Mucosa of descending colon (tissue), 3 donors: Measurements from ENCODE around the gene NECAB2. TPM values are rescaled to one million over a fixed set of nuclear protein-coding genes. Genes with fewer than 3 reads are reported as not detected.

Experiments used
- ATAC-seq: fragments of 200-7000 bp; cut with Tn5 transposase; one replicate; pipeline ENCODE4 v1.9.1; 2020; ENCODE audit warnings: mild to moderate bottlenecking, moderate library complexity
- DNase-seq, 3 donors: peaks; one replicate each; pipeline ENCODE4 v3.0.0-alpha.2; 2020
- H3K36me3 ChIP-seq: fragments of 200-600 bp; one replicate; pipeline ENCODE4 v1.8.0; 2021; ENCODE audit warnings: low read depth, mild to moderate bottlenecking
- H3K4me1 ChIP-seq: fragments of 200-600 bp; one replicate; pipeline ENCODE4 v1.8.0; 2021; ENCODE audit warnings: low read depth, mild to moderate bottlenecking
- H3K4me3 ChIP-seq: fragments of 200-600 bp; one replicate; pipeline ENCODE4 v1.8.0; 2021; ENCODE audit warnings: mild to moderate bottlenecking
- H3K9me3 ChIP-seq: fragments of 200-600 bp; one replicate; pipeline ENCODE4 v1.8.0; 2021; ENCODE audit warnings: mild to moderate bottlenecking
- intact Hi-C, 2 donors: fragments of 100-400 bp; cut with DNase I in 1 of 2; cut with micrococcal nuclease in 1 of 2; formaldehyde crosslinking; loops; one replicate each; pipeline versions ENCODE4 v1.11.0 to v1.11.1; 2022; cut with DNase I, micrococcal nuclease
- total RNA-seq, 3 donors: library from RNA; stranded (reverse); fragmentation: NEBNext Ultra II Directional in 2 of 3; extraction: Animal tissue kit (Norgen Biotek cat#: 25700) in 2 of 3; gene quantifications; one replicate each; pipeline versions ENCODE4 v1.2.1 to v1.2.4, GENCODE V29; 2021 to 2023
- TF ChIP-seq, protein P1 (sequence below): fragments of 200-600 bp; IDR thresholded peaks from one replicate; pipeline ENCODE4 v1.8.0; 2022; ENCODE audit warnings: antibody characterized with exemption, mild to moderate bottlenecking
- donor health status: DM: no; HTN: no; CAD: no; lungs with moderate emphysema.
- donor health status: DM: no; HTN: no; CAD: no.
- donor health status: DM: no; HTN: yes; CAD: no.

The NECAB2 gene
- total RNA-seq, 3 donors from 2014 or later, result 0.55 to 2.0 (median 0.96) TPM

DNA sequence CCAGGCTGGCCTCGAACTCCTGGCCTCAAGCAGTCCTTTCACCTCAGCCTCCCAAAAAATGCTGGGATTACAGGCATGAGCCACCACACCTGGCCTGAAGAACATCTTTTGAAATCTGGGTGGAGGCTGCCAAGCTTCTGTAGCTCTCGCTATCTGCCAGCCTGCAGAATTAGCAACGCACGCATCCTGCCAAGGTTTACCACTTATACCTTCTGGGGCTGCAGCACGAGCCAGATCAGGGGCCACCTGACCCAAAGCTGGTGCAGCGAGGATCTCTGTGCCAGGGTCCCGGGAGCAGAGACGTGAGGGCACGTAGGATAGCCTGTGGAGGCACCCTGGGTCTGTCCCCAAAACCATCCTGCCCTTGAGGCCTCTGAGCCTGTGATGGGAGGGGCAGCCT, 52.3 kb downstream of the NECAB2 start:
- intact Hi-C loops, result no loop called here
- Histone ChIP-seq H3K36me3 (no peaks in the 10 kb centered on the region), H3K4me3 (no peak overlapping the region), H3K9me3 (no peaks in the 10 kb centered on the region), H3K4me1 (no peaks in the 10 kb centered on the region)
- ATAC-seq, result no peak
- TF ChIP-seq, protein P1, sequence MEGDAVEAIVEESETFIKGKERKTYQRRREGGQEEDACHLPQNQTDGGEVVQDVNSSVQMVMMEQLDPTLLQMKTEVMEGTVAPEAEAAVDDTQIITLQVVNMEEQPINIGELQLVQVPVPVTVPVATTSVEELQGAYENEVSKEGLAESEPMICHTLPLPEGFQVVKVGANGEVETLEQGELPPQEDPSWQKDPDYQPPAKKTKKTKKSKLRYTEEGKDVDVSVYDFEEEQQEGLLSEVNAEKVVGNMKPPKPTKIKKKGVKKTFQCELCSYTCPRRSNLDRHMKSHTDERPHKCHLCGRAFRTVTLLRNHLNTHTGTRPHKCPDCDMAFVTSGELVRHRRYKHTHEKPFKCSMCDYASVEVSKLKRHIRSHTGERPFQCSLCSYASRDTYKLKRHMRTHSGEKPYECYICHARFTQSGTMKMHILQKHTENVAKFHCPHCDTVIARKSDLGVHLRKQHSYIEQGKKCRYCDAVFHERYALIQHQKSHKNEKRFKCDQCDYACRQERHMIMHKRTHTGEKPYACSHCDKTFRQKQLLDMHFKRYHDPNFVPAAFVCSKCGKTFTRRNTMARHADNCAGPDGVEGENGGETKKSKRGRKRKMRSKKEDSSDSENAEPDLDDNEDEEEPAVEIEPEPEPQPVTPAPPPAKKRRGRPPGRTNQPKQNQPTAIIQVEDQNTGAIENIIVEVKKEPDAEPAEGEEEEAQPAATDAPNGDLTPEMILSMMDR, result no peak
- no peak for DNase-seq

DNA sequence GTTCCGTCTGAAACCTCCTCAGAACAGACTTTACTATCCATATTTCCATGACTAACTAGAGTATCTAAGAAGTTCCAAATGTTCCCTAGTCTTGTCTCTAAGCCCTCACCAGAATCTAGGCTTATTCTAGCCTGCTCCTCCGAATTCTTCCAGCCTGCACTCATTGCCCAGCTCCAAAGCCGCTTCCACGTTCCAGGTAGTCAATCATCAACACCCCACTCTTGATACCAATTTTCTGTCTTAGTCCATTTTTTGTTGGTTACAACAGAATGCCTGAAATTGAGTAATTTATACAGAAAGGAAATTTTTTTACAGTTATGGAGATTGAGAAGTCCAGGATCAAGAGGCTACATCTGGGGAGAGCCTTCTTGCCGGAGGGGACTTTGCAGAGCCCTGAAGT, 53.4 kb downstream of the NECAB2 start:
- intact Hi-C loops, result no loop called here
- no peak for ATAC-seq

DNA sequence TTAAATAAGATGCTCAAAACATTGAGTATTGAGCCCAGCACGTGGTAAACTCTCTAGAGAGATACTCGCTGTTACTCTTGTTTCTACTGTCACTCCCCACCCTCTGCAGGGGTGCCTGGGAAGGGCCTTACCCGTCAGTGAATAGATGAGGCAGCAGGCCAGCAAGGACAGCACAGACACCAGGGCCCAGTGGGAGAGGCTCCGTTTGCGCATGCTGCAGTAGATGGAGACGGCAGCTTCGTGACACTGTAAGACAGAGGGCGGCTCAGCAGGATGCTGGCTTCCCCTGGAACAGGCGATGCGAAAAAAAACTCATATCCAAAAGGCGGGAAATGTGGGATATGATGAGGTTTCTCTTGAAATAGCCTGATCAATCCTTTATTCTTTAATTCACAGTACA, 54.6 kb downstream of the NECAB2 start:
- Histone ChIP-seq H3K4me1 (no peaks in the 10 kb centered on the region), H3K4me3 (no peak overlapping the region), H3K9me3 (no peaks in the 10 kb centered on the region), H3K36me3 (no peaks in the 10 kb centered on the region)
- TF ChIP-seq, protein P1, result no peak
- DNase-seq (no peak), ATAC-seq (no peak)
- intact Hi-C loops, result no loop called here

More for the DNA sequence above, 53.4 kb downstream of the NECAB2 start:
- DNase-seq, result no peak
- Histone ChIP-seq H3K9me3 (no peaks in the 10 kb centered on the region), H3K4me3 (no peak overlapping the region), H3K36me3 (no peaks in the 10 kb centered on the region), H3K4me1 (no peaks in the 10 kb centered on the region)
- TF ChIP-seq, protein P1, result no peak

DNA sequence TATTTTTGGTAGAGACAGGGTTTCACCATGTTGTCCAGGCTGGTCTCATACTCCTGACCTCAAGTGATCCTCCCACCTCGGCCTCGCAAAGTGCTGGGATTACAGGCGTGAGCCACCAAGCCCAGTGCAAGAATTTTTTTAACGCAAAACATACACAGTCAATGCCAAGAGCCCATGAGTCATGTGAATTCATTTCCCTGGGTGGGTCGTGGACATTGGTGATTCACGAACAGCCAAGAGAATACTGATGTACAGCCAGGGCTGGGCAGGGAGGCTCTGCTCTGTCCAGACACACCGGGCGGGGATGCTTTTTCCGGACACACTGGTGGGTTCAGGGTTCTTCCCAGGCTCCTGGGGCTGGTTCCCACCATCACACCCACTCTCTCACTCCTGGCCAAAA, 56.8 kb downstream of the NECAB2 start:
- Histone ChIP-seq H3K4me3 (no peak overlapping the region), H3K9me3 (no peaks in the 10 kb centered on the region), H3K36me3 (no peaks in the 10 kb centered on the region), H3K4me1 (no peaks in the 10 kb centered on the region)
- intact Hi-C loops, result no loop called here
- TF ChIP-seq, protein P1, result no peak
- DNase-seq (no peak), ATAC-seq (no peak)

DNA sequence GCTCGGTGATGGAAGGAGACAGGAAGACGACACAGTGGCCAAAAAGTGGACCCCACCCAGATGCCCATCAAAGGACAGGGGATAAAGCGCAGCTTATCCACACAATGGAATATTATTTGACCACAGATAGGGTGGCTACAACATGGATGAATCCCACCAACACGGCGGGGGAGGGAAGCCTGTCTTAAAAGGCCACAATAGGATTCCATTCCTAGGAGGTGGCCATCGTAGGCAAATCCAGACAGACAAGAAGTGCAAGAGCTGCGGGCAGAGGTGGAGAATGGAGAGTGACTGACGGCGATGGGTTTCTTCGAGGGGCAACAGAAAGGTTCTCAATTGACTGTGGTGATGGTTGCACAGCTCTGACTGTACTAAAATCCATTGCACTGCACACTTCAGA, 58.6 kb downstream of the NECAB2 start:
- H3K9me3 ChIP-seq, result no peaks in the 10 kb centered on the region
- intact Hi-C loops, result no loop called here
- ATAC-seq (no peak), DNase-seq (no peak)
- no peaks in the 10 kb centered on the region for H3K36me3 ChIP-seq
- no peak overlapping the region for H3K4me3 ChIP-seq
- TF ChIP-seq, protein P1, result no peak
- no peaks in the 10 kb centered on the region for H3K4me1 ChIP-seq

DNA sequence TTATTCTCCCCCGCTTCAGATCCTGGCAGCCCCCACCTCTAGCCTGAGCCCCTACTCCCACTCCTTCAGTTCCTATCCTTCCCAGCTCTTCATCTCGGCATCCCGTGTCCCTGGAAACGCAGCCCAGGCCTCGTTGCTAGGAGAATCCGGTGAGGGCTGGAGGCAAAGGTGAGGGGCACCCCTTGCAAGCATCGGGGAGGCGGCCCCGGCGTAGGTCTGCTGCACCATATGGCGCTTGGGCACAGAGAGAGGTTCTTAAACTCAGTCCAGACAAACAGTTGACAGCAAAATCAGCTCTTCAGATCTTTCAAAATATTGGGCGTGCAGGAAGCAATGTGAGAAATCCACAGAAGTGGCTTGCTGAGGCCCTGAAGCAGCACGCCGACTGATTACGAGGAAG, 59.6 kb downstream of the NECAB2 start:
- ATAC-seq, result no peak
- no peaks in the 10 kb centered on the region for H3K9me3 ChIP-seq
- H3K36me3 ChIP-seq, result no peaks in the 10 kb centered on the region
- H3K4me1 ChIP-seq, result no peaks in the 10 kb centered on the region
- H3K4me3 ChIP-seq, result no peak overlapping the region
- TF ChIP-seq, protein P1, result no peak
- DNase-seq, result no peak
- intact Hi-C loops, result no loop called here
